ENCODE data around the gene NR1H4.
"Not testable (repeated sequence)": the region's sequence is repeated elsewhere in the genome, so short reads cannot be mapped to it uniquely, and the experiment has no call there.

NR1H4 gene

DNA sequence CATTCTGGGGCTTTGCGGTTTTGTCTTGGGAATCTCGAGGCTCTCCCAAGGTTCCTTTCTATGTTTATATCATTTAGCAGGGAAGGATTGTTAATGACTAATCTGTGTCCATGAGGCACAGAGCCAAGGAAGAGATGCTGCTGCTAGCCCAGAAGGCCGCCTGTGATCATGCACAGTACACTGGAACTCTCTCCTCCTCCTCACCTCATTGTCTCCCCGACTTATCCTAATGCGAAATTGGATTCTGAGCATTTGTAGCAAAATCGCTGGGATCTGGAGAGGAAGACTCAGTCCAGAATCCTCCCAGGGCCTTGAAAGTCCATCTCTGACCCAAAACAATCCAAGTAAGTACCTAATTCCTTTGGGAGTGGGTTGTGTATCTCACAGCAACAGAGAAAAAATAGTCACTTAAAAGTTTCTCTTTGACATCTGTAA lies at the start of gene NR1H4:
TSS of gene NR1H4 (plus strand) at position 151 of the 435 bp plus-strand sequence. CDS start 19,458 bp downstream, outside the sequence.
- DNase-seq = no peak

DNA sequence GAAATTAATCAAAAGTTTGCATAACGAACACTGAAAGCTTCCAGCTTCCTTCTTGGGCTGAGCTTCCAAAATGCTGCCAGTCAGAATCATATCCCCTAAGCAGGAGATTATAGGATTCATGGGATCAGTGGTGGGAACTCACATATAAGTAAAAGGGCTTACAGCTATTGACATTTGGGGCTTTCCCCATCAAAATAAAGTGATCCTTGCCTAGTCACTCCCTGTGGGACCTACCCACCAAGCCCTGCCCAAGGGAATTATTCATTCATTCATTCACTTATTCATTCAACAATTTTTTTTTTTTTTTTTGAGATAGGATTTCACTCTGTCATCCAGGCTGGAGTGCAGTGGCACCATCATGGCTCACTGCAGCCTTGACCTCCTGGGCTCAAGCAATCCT lies 47.5 kb upstream of the NR1H4 start:
- DNase-seq = no peak

DNA sequence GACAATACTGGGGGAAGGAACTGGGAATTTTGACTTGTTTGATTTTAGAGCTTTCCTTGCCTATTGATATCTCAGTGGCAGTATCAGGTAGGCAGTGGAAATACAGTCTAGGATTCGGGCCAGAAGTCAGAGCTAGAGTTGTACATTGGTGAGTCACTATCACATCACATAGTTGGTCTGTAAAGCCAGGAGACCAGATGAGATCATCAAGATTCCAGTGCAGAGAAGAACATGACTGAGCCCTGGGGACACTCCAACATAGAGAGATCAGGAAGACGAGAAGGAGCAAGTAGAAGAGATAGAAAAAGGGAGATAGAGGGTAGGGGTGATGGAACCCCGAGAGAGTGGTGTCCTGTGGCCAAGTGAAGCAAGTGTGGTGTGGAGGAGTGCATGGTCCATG lies 46.6 kb upstream of the NR1H4 start:
- no peak for DNase-seq

DNA sequence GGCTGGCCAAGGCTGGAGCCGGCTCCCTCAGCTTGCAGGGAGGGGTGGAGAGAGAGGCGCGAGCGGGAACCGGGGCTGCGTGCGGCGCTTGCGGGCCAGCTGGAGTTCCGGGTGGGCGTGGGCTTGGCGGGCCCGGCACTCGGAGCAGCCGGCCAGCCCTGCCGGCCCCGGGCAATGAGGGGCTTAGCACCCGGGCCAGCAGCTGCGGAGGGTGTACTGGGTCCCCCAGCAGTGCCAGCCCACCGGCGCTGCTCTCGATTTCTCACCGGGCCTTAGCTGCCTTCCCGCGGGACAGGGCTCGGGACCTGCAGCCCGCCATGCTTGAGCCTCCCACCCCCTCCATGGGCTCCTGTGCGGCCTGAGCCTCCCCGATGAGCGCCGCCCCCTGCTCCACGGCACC lies 43.4 kb upstream of the NR1H4 start:
- not testable (repeated sequence) for DNase-seq

DNA sequence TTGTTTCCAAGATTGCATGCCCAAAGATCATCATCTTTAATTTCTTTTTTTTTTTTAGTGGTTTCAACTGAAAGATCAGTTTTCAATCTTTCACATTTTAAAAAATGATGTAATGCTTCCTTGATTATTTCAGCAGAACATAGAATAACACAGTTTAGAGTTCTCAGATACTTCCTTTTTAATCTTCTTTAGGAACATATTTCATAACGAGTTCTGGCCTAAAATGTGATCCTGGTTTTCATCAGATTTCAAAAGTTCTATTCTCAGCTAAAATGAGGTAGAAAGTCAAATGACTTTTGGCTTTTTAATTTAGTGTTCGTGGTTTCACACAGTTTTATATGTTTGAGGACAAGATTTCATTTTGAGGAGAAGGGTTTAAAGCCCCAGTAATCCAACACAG lies 40.0 kb upstream of the NR1H4 start:
- DNase-seq = no peak

DNA sequence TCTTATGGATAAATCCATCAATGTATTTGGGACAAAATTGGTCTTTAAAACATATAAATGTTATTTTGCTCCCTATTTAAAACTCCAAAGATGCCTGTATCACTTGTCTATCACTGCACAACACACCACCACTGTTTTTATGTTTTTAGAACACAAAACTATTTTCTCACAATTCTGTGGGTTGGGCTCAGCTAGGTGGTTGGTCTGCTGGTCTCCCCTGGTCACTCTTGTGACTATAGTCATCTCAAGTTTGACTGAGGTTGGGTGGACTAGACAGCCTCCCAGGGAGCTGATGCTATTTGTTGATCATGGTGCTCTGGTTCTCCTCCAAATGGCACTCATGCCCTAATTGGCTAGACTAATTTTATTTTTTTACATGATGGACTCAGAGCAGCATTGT lies 39.5 kb upstream of the NR1H4 start:
- no peak for DNase-seq

DNA sequence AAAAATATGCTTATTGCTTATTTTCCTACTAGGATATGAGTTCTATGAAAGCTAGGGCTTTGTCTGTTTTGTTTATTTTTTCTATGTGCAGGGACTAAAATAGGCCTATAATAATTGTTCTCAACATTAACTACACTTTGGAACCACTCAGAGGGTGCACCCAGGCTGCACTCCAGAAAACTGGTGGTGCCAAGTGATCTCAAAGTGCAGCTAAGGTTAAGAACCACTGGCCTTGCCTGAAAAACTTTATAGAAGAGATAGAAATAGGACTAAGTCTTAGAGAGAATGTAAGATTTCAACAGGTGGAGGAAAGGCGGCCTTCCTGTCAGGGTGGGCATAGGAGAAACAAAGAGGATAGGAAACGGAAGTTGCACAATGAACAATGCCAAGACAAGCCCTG lies 37.7 kb upstream of the NR1H4 start:
- DNase-seq = no peak

DNA sequence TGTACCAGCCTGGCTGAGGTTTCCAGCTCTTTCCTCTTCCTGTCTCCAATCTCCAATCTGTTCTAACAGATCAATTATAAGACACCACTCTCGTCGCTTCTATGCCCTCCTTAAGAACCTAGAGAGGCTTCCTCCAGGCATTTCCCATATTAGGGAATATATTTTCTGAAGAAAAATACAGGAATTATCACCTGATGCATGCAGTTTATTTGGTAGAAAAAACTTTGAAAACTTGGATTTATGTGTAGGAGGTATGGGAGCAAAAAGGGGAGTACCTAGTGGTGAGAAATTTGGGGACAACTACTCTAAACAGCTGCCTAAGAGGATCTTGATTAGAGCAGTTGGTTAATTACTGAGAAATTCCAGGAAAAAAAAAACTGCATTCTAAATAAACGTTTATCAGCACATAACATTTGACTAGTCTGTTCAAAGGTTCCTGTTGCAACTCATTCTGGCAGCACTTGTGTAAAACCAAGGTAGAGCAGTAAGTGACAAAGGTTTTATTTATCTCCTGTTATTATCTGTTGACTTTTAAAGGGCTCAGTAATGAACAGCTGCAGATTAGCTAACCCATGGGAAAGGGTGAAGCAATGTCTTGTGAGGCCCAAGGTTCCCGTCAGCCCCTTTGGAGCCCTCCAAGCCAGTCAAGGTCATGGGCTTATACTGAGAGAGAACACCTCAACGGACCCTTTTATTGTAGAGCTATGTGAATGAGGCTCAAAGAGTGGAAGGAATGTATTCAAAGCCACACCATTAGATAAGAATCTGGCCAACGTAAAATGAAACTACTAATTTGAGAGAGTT lies 36.4 kb upstream of the NR1H4 start:
- no peak for DNase-seq

DNA sequence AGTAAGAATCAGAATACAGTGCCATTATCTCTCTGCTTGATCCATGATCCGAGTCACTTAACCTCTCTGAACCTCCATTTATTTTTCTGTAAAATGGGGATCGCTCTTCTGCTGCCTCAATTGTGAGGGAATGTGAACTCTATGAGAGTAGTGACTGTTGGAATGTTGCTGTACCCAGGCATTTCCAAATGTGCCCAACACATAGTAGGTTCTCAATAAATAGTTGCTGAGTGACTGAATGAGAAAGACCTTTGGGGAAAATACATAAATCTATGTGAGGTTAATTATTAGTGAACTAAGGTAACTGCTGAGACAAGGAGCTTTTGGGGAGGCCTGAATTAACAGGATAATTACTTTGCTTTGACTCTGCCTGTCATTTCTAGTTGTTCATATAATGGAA lies 33.9 kb upstream of the NR1H4 start:
- DNase-seq = no peak

DNA sequence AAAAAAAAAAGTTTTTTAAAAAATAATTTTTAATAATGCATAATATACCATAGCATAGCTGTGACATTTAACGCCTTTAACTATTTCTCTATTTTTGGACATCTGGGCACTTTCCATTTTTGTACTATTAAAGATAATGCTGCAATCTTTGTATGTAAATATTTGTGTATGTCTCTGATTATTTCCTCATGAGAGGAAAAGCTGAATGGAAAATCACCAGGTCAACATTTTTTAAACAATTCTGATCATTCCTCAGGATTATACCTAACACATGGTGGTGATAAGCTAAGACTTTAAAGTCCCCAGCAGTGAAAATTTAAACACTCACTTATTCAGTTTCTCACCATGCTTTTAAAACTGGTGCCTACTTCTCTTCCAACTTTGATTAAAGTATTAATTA lies 31.3 kb upstream of the NR1H4 start:
- no peak for DNase-seq

DNA sequence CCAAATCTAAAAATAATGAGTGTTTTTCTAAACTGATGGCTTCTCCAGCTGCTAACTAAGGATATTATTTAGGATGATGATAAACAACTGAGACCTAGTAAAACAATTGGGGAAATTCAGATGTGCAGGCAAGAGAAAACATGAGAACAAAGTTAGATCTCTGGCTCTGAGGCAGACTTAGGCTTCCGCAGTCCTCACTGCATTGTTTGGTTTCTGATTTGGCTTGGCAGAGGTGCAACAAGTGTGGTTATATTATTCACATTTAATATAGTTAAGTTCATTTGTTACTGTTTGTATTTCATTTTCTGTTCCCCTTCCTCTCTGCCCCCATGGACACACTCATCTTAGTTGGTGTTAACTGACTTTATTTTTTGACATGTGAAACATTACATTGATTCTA lies 30.2 kb upstream of the NR1H4 start:
- DNase-seq = no peak

DNA sequence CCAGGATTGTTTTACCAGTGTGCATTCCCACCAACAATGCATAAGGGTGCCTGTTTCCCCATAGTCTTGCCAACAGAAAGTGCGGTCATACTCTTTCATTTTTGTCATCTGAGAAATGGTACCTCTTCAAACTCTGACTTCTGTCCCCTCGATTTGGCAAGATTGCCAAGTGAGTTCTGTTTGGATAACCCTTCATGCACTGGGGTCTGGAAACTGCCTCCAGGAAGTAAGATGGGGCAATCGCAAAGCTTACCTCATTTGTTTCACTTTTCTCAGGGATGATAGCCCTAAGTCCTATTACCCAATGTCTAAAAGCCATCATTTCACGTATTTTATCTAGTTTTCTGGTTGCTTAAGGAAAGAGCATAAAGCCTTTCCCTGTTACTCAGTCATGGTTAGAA lies 28.6 kb upstream of the NR1H4 start:
- no peak for DNase-seq

DNA sequence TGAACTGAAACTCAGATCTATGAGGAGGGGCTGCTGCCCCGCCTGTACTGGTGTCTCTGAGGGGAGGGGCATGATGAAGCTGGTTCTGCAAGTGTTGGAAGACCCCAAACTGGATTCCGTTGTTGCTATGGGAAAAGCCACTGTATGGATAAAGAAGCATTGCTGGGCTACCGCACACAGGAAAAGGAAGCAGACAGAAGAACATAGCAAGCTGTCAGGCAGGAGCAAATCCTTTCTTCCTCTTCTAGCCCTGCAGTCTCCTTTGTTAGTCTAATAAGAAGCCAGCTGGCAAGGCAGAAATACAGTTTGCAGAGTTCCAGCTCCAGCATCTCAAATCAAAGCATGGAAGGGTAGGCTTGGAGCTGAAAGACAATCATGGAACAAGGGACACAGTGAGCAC lies 26.3 kb upstream of the NR1H4 start:
- DNase-seq = peak; percentile 8

DNA sequence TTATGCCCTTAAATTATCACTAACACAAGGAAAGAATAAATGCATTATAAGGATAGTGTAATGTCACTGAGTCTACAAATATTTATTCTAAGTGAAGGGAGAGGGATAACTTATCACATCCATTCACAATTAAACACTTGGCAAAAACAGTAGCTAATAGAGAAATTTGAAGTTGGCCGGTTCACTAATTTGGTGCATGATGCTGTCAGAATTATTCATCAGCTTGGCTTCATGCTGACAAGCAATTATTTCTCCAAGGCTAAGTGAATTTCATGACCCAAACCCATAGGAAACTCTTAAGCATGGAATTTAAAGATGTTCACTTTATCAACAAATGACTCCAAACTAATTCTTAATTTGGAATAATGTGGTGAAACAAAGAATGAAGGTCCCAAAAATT lies 25.0 kb upstream of the NR1H4 start:
- DNase-seq = no peak

DNA sequence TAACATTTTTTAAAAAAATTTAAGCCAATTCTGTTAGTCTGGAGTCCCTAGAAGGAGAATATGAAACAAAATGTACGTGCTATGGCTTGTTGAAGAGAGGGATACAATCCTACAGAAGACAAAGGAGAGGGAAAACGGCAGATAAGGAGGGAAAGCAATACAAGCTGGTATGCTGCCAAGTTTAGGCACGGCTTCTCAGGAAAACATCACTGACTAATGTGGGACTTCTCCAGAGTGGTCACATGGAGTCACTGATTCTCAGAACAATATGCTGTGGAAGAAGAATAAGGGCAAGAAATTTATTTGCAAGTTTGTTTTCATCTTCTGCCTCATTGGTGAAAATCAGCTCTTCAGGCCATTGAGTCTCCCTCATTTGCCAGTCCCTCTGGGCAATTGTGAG lies 22.9 kb upstream of the NR1H4 start:
- DNase-seq = no peak

DNA sequence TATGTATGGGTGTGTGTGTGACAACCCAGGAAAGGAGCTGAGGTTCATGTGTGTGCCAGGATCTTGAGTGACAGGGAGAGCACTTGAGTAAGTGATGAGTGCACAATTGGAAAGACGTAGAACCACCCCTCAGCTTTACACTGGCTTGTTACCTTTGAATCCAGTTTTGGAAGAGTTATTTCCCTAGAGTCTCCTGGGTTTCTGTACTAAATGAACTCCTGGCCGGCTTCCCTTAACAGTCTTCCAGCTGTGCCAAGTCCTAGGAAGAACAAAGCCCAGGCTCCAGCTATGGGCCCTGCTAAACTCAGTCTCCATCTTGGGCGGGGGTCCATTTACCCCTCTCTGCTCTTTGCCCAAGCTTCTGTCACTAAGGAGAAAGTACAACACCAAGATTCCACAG lies 19.7 kb upstream of the NR1H4 start:
- no peak for DNase-seq

DNA sequence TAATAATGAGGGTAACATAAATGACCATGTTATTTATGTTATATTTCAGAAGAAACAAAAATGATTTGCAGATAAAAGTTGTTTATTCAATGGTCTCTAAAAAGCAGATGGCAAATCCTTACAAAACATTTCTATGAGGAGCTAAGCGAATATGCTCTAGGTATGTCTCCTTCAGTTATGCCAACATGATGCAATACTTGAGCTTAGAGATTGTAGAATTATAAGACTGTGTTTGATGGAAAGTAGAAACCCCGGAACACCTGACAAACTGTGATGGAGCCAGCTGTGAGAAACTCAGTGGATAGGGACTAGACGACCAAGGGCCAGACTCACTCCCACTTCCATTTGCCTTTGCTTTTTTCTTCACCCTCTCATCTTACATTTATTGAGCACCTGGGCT lies 17.8 kb upstream of the NR1H4 start:
- DNase-seq = no peak

DNA sequence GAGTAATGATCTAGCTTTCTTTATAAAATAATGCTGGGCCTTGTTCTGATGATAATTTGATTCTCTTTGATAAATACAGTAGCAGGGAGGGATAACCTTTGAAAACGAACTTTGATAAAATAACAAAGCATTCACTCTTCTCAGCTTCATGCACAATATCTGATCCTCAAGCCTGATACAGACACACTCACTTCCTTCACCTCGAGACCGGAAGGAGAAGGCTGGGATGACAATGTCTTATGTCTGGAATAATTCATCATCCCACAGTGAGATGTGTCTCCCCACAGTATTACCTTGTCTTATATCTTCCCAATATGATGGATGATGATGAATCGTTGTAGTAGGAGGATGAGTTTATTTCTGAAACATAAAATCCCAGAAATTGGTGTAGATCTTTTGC lies 15.5 kb upstream of the NR1H4 start:
- DNase-seq = no peak

DNA sequence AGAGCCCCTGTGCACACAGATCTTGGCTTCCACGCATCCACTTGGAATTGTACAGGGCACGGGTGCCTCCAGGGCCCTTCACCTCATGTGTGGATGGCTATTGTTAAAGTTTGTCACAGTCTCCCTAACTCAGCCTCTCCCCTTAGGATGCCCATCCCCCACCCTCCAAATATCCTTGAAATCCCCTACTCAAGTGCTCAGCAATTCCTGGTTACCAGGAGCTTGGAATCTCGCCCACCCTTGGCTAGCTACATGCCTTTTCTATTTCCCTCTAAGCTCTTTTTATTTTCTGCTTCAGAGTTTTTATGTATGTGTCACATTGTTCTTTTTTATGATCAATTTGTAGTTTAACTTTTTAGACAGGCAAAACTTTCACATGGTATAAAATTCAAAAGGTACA lies 13.0 kb upstream of the NR1H4 start:
- no peak for DNase-seq

DNA sequence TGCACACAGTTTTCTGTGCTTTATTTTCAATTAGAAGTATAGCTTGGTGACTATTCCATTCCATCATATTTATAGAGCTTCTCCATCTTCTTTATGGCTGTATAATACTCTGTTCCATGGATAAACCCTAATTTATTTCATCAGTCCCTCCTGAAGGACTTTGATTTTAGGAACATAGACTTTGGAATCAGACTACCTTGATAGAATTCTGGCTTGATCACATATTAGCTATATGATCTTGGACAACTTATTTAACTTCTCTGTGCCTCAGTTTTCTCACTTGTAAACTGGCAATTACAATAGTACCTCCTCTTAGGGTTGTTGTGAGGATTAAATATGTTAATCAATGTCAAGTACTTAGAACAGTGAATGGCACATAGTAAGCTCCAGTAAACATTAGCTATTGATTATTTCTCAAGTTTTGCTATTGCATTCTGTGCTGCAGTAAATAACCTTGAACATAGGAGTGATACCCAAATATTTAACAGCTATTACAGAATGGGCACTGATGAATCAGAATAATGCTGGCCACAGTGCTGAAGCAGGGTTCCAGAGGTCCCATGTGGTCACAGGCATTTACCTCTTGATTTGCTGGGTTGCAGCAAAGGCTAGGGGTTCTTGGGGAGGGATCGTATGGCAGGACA lies 12.2 kb upstream of the NR1H4 start:
- DNase-seq = no peak

DNA sequence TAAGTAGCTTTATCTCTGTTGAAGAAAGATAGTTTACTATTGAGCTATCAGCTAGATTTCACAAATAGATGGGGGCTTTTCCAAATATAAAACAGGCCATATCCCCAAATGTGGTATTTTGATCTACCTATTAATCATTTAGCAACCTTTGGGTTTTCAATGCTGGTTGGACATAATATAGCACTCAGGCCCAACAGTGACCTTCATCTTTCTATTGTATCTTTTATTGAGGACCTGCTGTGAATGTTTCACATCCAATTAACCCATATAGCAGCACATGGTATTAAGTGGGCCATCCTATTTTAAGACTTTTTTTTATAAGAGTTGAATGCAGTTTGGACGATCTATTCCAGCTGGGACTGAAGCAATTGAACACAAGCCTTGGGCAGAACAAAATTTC lies 10.0 kb upstream of the NR1H4 start:
- DNase-seq = no peak

DNA sequence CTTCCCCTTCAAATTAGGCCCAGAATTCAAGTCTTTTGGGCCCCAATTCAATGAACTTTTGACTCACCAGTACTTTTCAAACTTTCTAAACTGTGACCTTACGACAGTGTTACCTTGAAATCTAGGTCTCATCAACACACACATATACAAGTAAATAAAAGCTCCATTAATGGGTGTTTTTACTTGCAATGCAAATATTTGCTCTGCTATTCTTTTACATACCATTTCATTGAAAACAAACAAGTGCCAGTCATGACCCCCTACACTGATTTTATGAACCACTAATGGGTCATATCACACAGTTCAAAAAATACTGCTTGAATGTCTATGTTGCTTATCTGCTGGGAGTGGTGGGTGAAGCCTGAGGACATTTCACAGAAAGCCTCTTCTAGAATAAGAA lies 9.1 kb upstream of the NR1H4 start:
- no peak for DNase-seq

DNA sequence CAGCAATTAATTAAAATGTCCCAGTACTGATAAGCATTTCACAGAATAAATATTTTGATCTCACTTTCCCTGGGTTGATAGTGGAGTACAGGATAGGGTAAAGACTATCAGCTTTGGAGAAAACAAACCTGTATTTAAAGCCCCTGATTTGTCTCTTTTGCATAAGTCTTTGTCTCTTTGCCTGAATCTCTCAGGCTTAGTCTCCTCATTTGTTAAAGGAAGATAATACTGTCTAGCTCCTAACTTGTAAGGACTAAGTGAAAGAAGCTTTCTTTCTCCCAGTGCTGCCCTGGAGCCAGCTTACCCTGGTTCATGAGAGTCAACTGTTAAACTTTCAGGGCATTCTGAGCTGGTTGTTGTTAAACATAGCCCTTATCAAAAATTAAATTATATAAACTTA lies 5.5 kb upstream of the NR1H4 start:
- DNase-seq = no peak

DNA sequence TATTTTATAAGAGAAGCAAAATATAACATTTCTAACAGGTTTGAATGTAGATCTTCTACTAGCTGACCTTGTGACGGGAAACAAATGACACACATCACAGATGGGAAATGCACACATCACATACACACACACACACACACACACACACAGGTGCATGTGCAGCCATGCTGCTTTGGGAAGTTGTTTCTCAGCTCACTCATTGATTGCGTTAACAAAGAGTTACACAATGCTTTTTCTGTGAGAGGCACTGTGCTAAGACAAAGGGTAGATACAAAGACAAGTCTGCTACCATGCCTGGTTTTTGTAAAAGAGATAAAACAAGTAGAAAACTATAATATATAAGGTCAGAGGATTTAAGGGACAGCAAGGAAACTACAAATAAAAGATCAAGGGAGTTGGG lies 1.3 kb upstream of the NR1H4 start:
- DNase-seq = no peak
